ENCODE measurements around the gene HDAC10. TPM values are rescaled to one million over a fixed set of nuclear protein-coding genes. Genes with fewer than 3 reads are reported as not detected.
"Not testable (repeated sequence)": the region's sequence is repeated elsewhere in the genome, so short reads cannot be mapped to it uniquely, and the experiment has no call there.

The HDAC10 gene
- total RNA-seq, 4 donors from 2014 or later, result 1.2 to 40.5 (median 20.6) TPM

- no peak for DNase-seq
- H3K4me1 ChIP-seq, result peaks cover 0 to 9% of the 10 kb centered on the region in 2 donors
- no peaks in the 10 kb centered on the region for H3K27me3 ChIP-seq
- H3K4me3 ChIP-seq, result no peak overlapping the region
- no peaks in the 10 kb centered on the region for H3K36me3 ChIP-seq
- TF ChIP-seq POLR2A (IDR thresholded peaks at IDR 0.05) (no peak), CTCF (IDR thresholded peaks at IDR 0.05) (no peak)
- H3K9me3 ChIP-seq, result no peaks in the 10 kb centered on the region
- intact Hi-C loops (cut with DNase I; ENCODE audit: low total_unique reads), result loop anchor here (10.0 kb wide), 1 partner anchor 284 kb away; no protein-coding TSS in a partner anchor
- no peak overlapping the region for H3K27ac ChIP-seq
Observed at GRCh38 chr22:50208430-50208938, 42.6 kb downstream of the HDAC10 start.

GRCh38 chr22:50207383-50208140, 43.5 kb downstream of the HDAC10 start:
- intact Hi-C loops (cut with DNase I; ENCODE audit: low total_unique reads), result loop anchor here (10.0 kb wide), 1 partner anchor 283 kb away; no protein-coding TSS in a partner anchor
- H3K9me3 ChIP-seq, result no peaks in the 10 kb centered on the region
- H3K27me3 ChIP-seq, result no peaks in the 10 kb centered on the region
- H3K27ac ChIP-seq, result no peak overlapping the region
- H3K4me3 ChIP-seq, result no peak overlapping the region
- H3K36me3 ChIP-seq, result no peaks in the 10 kb centered on the region
- no peak for TF ChIP-seq POLR2A (IDR thresholded peaks at IDR 0.05)
- TF ChIP-seq CTCF (IDR thresholded peaks at IDR 0.05), result no peak
- peaks cover 0 to 9% of the 10 kb centered on the region in 2 donors for H3K4me1 ChIP-seq
- peak in 1 of 2 donors; percentile 15 for DNase-seq

GRCh38 chr22:50206599-50206998, 44.5 kb downstream of the HDAC10 start:
- intact Hi-C loops (cut with DNase I; ENCODE audit: low total_unique reads), result loop anchor here (10.0 kb wide), 1 partner anchor 282 kb away; no protein-coding TSS in a partner anchor
- no peaks in the 10 kb centered on the region for H3K9me3 ChIP-seq
- no peak for DNase-seq
- no peak overlapping the region for H3K27ac ChIP-seq
- no peak overlapping the region for H3K4me3 ChIP-seq
- peaks cover 0 to 9% of the 10 kb centered on the region in 2 donors for H3K4me1 ChIP-seq
- TF ChIP-seq CTCF (IDR thresholded peaks at IDR 0.05), result no peak
- TF ChIP-seq POLR2A (IDR thresholded peaks at IDR 0.05), result no peak
- H3K36me3 ChIP-seq, result no peaks in the 10 kb centered on the region
- no peaks in the 10 kb centered on the region for H3K27me3 ChIP-seq

- Histone ChIP-seq H3K9me3 (no peaks in the 10 kb centered on the region), H3K27me3 (no peaks in the 10 kb centered on the region), H3K27ac (no peak overlapping the region), H3K36me3 (no peaks in the 10 kb centered on the region), H3K4me1 (peaks cover 0 to 9% of the 10 kb centered on the region in 2 donors), H3K4me3 (no peak overlapping the region)
- intact Hi-C loops (cut with DNase I; ENCODE audit: low total_unique reads), result loop anchor here (10.0 kb wide), 1 partner anchor 281 kb away; no protein-coding TSS in a partner anchor
- TF ChIP-seq POLR2A (IDR thresholded peaks at IDR 0.05) (no peak), CTCF (IDR thresholded peaks at IDR 0.05) (no peak)
- DNase-seq, result no peak
Observed at GRCh38 chr22:50205781-50206569, 45.1 kb downstream of the HDAC10 start.

GRCh38 chr22:50204998-50205397, 46.1 kb downstream of the HDAC10 start:
- not testable (repeated sequence) for H3K36me3 ChIP-seq

More at GRCh38 chr22:50204998-50205397, 46.1 kb downstream of the HDAC10 start:
- not testable (repeated sequence) for H3K27ac ChIP-seq, H3K4me3 ChIP-seq, H3K4me1 ChIP-seq, DNase-seq, H3K9me3 ChIP-seq, H3K27me3 ChIP-seq
- intact Hi-C loops (cut with DNase I; ENCODE audit: low total_unique reads), result loop anchor here (10.0 kb wide), 1 partner anchor 280 kb away; no protein-coding TSS in a partner anchor
